Calu3 (cell line): Measurements from ENCODE around the gene UBLCP1. TPM values are rescaled to one million over a fixed set of nuclear protein-coding genes. Genes with fewer than 3 reads are reported as not detected.

ENCODE experiments used
- BruUV-seq: library from RNA; stranded (reverse); fragments of 400-500 nt; replicated peaks from 2 replicates; lab custom pipeline; 2021; lab: Mats Ljungman, UMichigan
- CTCF ChIA-PET: fragments of 300-600 bp; sonication (Branson Sonifier 250); formaldehyde crosslinking; loops from one replicate; lab custom pipeline; 2022; ENCODE audit warnings: antibody characterized with exemption; lab: Charles Lee
- DNase-seq: peaks from one replicate; pipeline ENCODE4 v3.0.0; 2022
- H3K27ac Mint-ChIP-seq: one replicate; pipeline ENCODE4 v1.8.0; 2022; ENCODE audit warnings: mixed read lengths; ENCODE audit not compliant: unreplicated experiment
- H3K27me3 Mint-ChIP-seq: one replicate; pipeline ENCODE4 v1.8.0; 2022; ENCODE audit warnings: mixed read lengths; ENCODE audit not compliant: unreplicated experiment
- H3K36me3 Mint-ChIP-seq: one replicate; pipeline ENCODE4 v1.8.0; 2022; ENCODE audit warnings: mild to moderate bottlenecking, moderate library complexity, mixed read lengths; ENCODE audit not compliant: insufficient read depth, unreplicated experiment
- H3K4me1 Mint-ChIP-seq: one replicate; pipeline ENCODE4 v1.8.0; 2022; ENCODE audit warnings: mild to moderate bottlenecking, low read depth, mixed read lengths; ENCODE audit not compliant: unreplicated experiment
- H3K4me3 Mint-ChIP-seq: one replicate; pipeline ENCODE4 v1.8.0; 2022; ENCODE audit warnings: mild to moderate bottlenecking, low read depth, moderate library complexity, mixed read lengths; ENCODE audit not compliant: unreplicated experiment
- H3K9me3 Mint-ChIP-seq: one replicate; pipeline ENCODE4 v1.8.0; 2022; ENCODE audit warnings: low read depth, mixed read lengths; ENCODE audit not compliant: unreplicated experiment
- intact Hi-C: fragments of 100-400 bp; cut with micrococcal nuclease; formaldehyde crosslinking; loops from one replicate; pipeline ENCODE4 v1.10.0; 2022; ENCODE audit not compliant: unreplicated experiment
- total RNA-seq: library from RNA; stranded (reverse); gene quantifications from 2 replicates; pipeline ENCODE4 v1.2.3, GENCODE V29; 2022
- TF ChIP-seq, protein P1 (sequence below): fragments of 200-600 bp; IDR thresholded peaks from one replicate; pipeline ENCODE4 v1.8.0; 2022; ENCODE audit warnings: antibody characterized with exemption; ENCODE audit not compliant: unreplicated experiment

Gene UBLCP1
- total RNA-seq, 1 experiment from 2014 or later: 35.8 TPM

DNA sequence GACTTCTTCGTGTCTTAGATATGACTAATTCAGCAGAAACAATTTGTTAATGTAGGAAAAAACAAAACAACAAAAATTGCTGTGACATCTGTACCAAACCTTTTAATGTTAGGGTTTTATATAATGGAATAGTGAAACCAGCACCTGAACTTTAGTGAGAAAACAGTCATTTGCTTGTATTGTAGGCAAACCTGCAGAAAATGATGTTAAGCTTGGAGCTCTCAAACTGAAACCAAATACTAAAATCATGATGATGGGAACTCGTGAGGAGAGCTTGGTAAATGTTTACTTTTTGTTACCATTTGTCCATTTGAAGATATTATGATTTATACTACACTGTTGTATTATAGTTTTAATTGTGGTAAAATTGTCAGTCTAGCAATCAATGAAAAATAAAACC is 6.6 kb downstream of the UBLCP1 start:
- H3K27me3 Mint-ChIP-seq: no peaks in the 10 kb centered on the region
- CTCF ChIA-PET: no interaction called here
- H3K4me1 Mint-ChIP-seq: no peaks in the 10 kb centered on the region
- H3K27ac Mint-ChIP-seq: no peak overlapping the region
- TF ChIP-seq, protein P1, sequence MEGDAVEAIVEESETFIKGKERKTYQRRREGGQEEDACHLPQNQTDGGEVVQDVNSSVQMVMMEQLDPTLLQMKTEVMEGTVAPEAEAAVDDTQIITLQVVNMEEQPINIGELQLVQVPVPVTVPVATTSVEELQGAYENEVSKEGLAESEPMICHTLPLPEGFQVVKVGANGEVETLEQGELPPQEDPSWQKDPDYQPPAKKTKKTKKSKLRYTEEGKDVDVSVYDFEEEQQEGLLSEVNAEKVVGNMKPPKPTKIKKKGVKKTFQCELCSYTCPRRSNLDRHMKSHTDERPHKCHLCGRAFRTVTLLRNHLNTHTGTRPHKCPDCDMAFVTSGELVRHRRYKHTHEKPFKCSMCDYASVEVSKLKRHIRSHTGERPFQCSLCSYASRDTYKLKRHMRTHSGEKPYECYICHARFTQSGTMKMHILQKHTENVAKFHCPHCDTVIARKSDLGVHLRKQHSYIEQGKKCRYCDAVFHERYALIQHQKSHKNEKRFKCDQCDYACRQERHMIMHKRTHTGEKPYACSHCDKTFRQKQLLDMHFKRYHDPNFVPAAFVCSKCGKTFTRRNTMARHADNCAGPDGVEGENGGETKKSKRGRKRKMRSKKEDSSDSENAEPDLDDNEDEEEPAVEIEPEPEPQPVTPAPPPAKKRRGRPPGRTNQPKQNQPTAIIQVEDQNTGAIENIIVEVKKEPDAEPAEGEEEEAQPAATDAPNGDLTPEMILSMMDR: no peak
- H3K4me3 Mint-ChIP-seq: no peak overlapping the region
- peaks cover 28% of the 10 kb centered on the region for H3K36me3 Mint-ChIP-seq
- intact Hi-C loops: no loop called here
- DNase-seq: no peak
- no peaks in the 10 kb centered on the region for H3K9me3 Mint-ChIP-seq
- no TSS peak for BruUV-seq

- Mint-ChIP-seq H3K27ac (no peak overlapping the region), H3K27me3 (no peaks in the 10 kb centered on the region), H3K4me3 (no peak overlapping the region), H3K9me3 (no peaks in the 10 kb centered on the region), H3K36me3 (peaks cover 43% of the 10 kb centered on the region), H3K4me1 (no peaks in the 10 kb centered on the region)
- BruUV-seq: no TSS peak
- DNase-seq: no peak
- TF ChIP-seq, protein P1: no peak
- intact Hi-C loops: no loop called here
- CTCF ChIA-PET: interaction anchor here (0.6 to 1.6 kb wide), 3 partner anchors 43 to 117 kb away, joined by 3 to 8 read pairs (median 7); no protein-coding TSS in a partner anchor
Observed at GRCh38 chr5:159273923-159274322, 10.8 kb downstream of the UBLCP1 start.

- no peak for DNase-seq
- TF ChIP-seq, protein P1: no peak
- no peaks in the 10 kb centered on the region for H3K4me1 Mint-ChIP-seq
- H3K27ac Mint-ChIP-seq: no peak overlapping the region
- BruUV-seq: no TSS peak
- no peak overlapping the region for H3K4me3 Mint-ChIP-seq
- no peaks in the 10 kb centered on the region for H3K9me3 Mint-ChIP-seq
- H3K36me3 Mint-ChIP-seq: peaks cover 43% of the 10 kb centered on the region
- intact Hi-C loops: no loop called here
- H3K27me3 Mint-ChIP-seq: no peaks in the 10 kb centered on the region
- CTCF ChIA-PET: interaction anchor here (0.6 to 1.6 kb wide), 2 partner anchors 40 to 118 kb away, joined by 3 to 8 read pairs; no protein-coding TSS in a partner anchor
Observed at GRCh38 chr5:159274676-159275075, 11.6 kb downstream of the UBLCP1 start.

DNA sequence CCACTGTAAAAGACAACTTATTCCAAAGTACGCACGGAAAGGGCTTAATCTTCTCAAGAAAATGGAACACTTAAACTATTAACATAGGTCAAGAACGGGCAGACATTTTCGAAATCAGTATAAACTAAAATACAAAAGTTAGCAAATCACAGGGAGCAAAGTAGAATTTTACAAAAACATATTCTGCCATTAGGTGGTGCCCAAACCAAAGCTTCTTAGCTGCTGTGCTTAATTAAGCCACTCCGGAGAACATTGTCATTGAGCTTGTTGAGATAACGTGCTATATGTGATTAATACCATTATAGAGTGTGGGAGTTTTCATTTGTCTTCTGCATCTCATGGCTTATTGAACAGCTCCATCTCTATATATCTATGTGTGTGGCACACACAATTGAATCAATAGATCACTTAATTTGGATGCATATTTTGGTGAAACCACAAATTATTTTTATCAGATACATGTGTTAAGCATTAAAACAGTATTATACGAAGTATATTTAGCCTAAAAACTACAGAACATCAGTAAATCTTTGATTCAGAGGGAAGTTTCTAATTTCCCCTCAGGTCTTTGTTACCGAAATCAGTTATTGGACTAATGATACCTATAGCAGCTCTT is 23.4 kb downstream of the UBLCP1 start:
- no peaks in the 10 kb centered on the region for H3K27me3 Mint-ChIP-seq
- H3K27ac Mint-ChIP-seq: no peak overlapping the region
- TF ChIP-seq, protein P1: no peak
- no peak overlapping the region for H3K4me3 Mint-ChIP-seq
- DNase-seq: peak; percentile 11
- CTCF ChIA-PET: interaction anchor here (0.6 to 1.5 kb wide), 12 partner anchors 25 to 736 kb away, joined by 3 to 10 read pairs (median 4); no protein-coding TSS in a partner anchor
- no peaks in the 10 kb centered on the region for H3K9me3 Mint-ChIP-seq
- no peaks in the 10 kb centered on the region for H3K4me1 Mint-ChIP-seq
- no TSS peak for BruUV-seq
- H3K36me3 Mint-ChIP-seq: no peaks in the 10 kb centered on the region
- intact Hi-C loops: loop anchor here (1.0 to 2.0 kb wide), 3 partner anchors 30 to 701 kb away; no protein-coding TSS in a partner anchor
